ENCODE measurements around the gene TIE1. TPM values are rescaled to one million over a fixed set of nuclear protein-coding genes. Genes with fewer than 3 reads are reported as not detected.

TIE1 gene
- total RNA-seq, 1 donor from 2014 or later = 0.21 TPM

DNA sequence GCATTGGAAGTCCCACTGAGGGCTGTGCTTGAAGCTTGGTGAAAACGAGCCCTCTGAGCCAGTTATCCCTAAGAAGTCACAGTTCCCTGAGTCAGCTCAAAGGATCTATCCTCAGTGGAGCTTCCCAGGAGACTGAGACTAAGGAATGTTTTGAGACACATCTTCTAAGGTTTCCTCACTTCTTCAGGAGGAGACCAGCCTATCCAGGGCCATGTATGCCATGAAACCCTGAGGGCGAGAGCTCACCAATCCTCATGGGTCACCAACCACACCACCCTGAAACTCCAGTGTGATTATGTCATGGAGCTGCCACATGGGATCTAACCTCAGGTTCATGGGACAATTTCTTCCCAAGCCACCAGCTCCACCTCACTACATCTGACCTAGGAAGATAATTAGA, 7.6 kb upstream of the TIE1 start:
- Mint-ChIP-seq H3K36me3 (no peaks in the 10 kb centered on the region), H3K4me1 (peaks cover 17% of the 10 kb centered on the region), H3K27me3 (ENCODE audit: insufficient read depth, low read depth) (peaks cover 5% of the 10 kb centered on the region), H3K9me3 (no peaks in the 10 kb centered on the region), H3K4me3 (no peak overlapping the region), H3K27ac (peak overlapping the region; percentile 89)
- no peak for DNase-seq (ENCODE audit: low spot score)
- Histone ChIP-seq H3K4me3 (no peak overlapping the region), H3K4me1 (peaks cover 39% of the 10 kb centered on the region), H3K4me2 (no peak overlapping the region), H3K9ac (no peak overlapping the region), H2AFZ (replicated peaks) (no peak overlapping the region), H3K79me2 (ENCODE audit: low read depth) (no peaks in the 10 kb centered on the region), H3K27me3 (no peaks in the 10 kb centered on the region), H3K36me3 (no peaks in the 10 kb centered on the region), H4K20me1 (ENCODE audit: low read depth) (no peaks in the 10 kb centered on the region), H3K9me3 (ENCODE audit: low read depth) (no peaks in the 10 kb centered on the region), H3F3A (ENCODE audit: low read depth) (peaks cover 20% of the 10 kb centered on the region), H3K27ac (no peak overlapping the region)
- no peak for TF ChIP-seq EZH2 (IDR thresholded peaks at IDR 0.05)
- TF ChIP-seq, protein P1, sequence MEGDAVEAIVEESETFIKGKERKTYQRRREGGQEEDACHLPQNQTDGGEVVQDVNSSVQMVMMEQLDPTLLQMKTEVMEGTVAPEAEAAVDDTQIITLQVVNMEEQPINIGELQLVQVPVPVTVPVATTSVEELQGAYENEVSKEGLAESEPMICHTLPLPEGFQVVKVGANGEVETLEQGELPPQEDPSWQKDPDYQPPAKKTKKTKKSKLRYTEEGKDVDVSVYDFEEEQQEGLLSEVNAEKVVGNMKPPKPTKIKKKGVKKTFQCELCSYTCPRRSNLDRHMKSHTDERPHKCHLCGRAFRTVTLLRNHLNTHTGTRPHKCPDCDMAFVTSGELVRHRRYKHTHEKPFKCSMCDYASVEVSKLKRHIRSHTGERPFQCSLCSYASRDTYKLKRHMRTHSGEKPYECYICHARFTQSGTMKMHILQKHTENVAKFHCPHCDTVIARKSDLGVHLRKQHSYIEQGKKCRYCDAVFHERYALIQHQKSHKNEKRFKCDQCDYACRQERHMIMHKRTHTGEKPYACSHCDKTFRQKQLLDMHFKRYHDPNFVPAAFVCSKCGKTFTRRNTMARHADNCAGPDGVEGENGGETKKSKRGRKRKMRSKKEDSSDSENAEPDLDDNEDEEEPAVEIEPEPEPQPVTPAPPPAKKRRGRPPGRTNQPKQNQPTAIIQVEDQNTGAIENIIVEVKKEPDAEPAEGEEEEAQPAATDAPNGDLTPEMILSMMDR (IDR thresholded peaks at IDR 0.05) = no peak

DNA sequence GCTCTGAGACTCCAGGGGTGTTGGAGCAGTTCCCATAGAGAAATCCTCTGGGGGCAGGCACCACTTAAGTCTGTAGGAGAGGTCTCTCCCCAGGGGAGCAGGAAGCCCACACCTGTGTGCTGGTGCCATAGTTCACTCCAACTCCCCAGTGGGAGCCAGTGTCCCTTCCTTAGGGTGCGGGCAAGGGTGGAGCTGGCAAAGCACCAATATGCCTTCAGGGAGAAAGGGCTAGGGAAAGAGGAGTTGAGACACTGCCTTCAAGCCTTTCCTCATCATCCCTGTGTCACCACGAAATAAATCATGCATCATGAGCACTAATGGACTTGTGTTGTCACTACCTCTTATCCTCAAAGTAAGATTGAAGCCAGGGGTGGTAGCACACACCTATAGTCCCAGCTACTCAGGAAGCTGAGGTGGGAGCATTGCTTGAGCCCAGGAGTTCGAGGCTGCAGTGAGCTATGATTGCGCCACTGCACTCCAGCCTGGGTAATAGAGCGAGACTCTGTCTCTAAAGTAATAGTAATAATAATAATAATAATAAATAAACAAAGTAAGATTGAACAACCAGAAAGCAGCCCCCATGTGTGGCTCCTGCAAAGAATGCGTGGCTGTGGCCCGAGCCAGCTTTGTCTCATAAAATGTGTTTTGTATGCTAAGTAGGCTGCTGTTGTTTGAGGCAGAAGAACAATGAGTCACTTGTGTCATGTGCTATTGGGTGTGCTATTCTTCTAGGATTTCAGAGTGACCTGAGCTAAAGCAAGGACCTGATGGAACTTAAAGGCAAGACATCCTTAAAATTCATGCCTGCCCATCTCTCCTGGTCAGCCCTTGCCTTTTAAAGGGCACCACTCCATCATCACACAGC, 6.7 kb upstream of the TIE1 start:
- Histone ChIP-seq H4K20me1 (ENCODE audit: low read depth) (no peaks in the 10 kb centered on the region), H3K36me3 (no peaks in the 10 kb centered on the region), H3K9ac (no peak overlapping the region), H3K27me3 (no peaks in the 10 kb centered on the region), H3K9me3 (ENCODE audit: low read depth) (no peaks in the 10 kb centered on the region), H3F3A (ENCODE audit: low read depth) (peaks cover 20% of the 10 kb centered on the region), H3K4me3 (no peak overlapping the region), H2AFZ (replicated peaks) (no peak overlapping the region), H3K4me2 (no peak overlapping the region), H3K4me1 (peaks cover 43% of the 10 kb centered on the region), H3K27ac (no peak overlapping the region), H3K79me2 (ENCODE audit: low read depth) (no peaks in the 10 kb centered on the region)
- no peaks in the 10 kb centered on the region for H3K9me3 Mint-ChIP-seq
- no peak for TF ChIP-seq EZH2phosphoT487 (IDR thresholded peaks at IDR 0.05)
- H3K27ac Mint-ChIP-seq = no peak overlapping the region
- peaks cover 17% of the 10 kb centered on the region for H3K4me1 Mint-ChIP-seq
- no peak overlapping the region for H3K4me3 Mint-ChIP-seq
- H3K36me3 Mint-ChIP-seq = no peaks in the 10 kb centered on the region
- DNase-seq (ENCODE audit: low spot score) = peak; percentile 37
- H3K27me3 Mint-ChIP-seq (ENCODE audit: insufficient read depth, low read depth) = peaks cover 5% of the 10 kb centered on the region

DNA sequence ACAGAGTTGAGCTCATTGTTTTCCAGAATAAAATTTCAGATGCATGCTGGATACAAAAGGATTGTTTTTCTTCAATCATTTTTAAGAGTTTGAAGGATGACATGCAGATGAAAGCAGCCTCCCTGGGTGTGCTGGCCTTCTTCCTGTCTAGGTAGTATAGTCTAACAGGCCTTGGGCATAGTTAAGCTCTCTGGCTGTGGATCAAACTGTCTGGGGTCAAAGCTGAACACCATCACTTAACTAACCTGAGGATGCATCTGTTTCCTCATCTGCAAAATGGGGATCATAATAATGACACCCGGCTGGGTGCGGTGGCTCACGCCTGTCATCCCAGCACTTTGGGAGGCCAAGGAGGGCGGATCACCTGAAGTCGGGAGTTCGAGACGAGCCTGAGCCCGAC, 6.0 kb upstream of the TIE1 start:
- peaks cover 49% of the 10 kb centered on the region for H3K4me1 ChIP-seq
- peak overlapping the region; percentile 31 for H3K27ac ChIP-seq

More for the DNA sequence above, 6.0 kb upstream of the TIE1 start:
- no peaks in the 10 kb centered on the region for H4K20me1 ChIP-seq (ENCODE audit: low read depth)
- peak overlapping the region; percentile 73 for H3K4me2 ChIP-seq
- H3K36me3 Mint-ChIP-seq = no peaks in the 10 kb centered on the region
- H3K9me3 ChIP-seq (ENCODE audit: low read depth) = no peaks in the 10 kb centered on the region
- H3K4me1 Mint-ChIP-seq = peaks cover 17% of the 10 kb centered on the region
- TF ChIP-seq, protein P1 (IDR thresholded peaks at IDR 0.05) = no peak
- no peak for TF ChIP-seq EZH2phosphoT487 (IDR thresholded peaks at IDR 0.05)
- TF ChIP-seq EZH2 (IDR thresholded peaks at IDR 0.05) = no peak
- no peak overlapping the region for H3K27ac Mint-ChIP-seq
- H2AFZ ChIP-seq (replicated peaks) = no peak overlapping the region
- H3K9ac ChIP-seq = no peak overlapping the region
- peaks cover 5% of the 10 kb centered on the region for H3K27me3 Mint-ChIP-seq (ENCODE audit: insufficient read depth, low read depth)
- no peaks in the 10 kb centered on the region for H3K79me2 ChIP-seq (ENCODE audit: low read depth)
- H3K4me3 Mint-ChIP-seq = no peak overlapping the region
- no peaks in the 10 kb centered on the region for H3K27me3 ChIP-seq
- peaks cover 20% of the 10 kb centered on the region for H3F3A ChIP-seq (ENCODE audit: low read depth)
- no peaks in the 10 kb centered on the region for H3K36me3 ChIP-seq
- no peaks in the 10 kb centered on the region for H3K9me3 Mint-ChIP-seq
- H3K4me3 ChIP-seq = no peak overlapping the region
- no peak for DNase-seq (ENCODE audit: low spot score)

Data from neural progenitor cell (in vitro differentiated cells).